Right forelimb (tissue), 1 donor: ENCODE results near the gene B3GAT3.
A peak's percentile ranks its signal among the peaks of the same experiment; 100 is the strongest.
"Not testable (repeated sequence)": the region's sequence is repeated elsewhere in the genome, so short reads cannot be mapped to it uniquely, and the experiment has no call there.

Source experiments
- DNase-seq: peaks from one replicate; pipeline ENCODE4 v3.0.0-alpha.2; 2018

The B3GAT3 gene

DNA sequence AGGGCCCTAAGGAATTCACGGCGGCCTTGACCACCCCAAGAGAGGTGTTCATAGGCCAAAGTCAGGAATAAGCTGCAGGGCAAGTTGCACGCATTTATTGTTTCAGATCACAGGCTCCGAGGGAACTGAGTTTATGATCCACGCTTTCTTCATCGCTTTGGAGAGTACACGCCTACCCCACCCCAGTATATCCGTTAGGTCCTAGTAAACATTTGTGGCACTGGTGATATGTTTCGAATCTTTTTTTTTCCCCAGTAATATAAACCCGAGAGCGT lies 23.8 kb upstream of the B3GAT3 start:
- DNase-seq: no peak

GRCh38 chr11:62644220-62644619 lies 22.4 kb upstream of the B3GAT3 start:
- DNase-seq: no peak

DNA sequence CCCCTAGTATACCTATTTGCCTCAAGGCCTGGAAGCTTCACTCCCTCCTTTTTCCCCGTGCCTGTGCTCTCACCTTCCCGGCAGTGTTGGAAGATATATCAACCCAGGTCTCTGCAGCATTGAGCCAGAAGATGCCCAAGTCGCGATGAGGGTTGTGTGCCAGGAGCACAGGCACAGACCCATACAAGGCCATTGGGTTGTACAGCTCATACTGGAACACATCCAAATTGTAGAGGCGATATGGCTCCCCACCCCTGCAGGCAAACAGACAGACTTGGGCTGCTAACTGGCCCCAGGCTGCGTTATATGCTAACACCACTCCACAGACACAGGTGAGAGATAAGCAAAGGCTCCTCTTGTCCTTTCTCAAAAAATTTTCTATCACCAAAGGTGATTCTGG lies 10.7 kb upstream of the B3GAT3 start:
- no peak for DNase-seq

DNA sequence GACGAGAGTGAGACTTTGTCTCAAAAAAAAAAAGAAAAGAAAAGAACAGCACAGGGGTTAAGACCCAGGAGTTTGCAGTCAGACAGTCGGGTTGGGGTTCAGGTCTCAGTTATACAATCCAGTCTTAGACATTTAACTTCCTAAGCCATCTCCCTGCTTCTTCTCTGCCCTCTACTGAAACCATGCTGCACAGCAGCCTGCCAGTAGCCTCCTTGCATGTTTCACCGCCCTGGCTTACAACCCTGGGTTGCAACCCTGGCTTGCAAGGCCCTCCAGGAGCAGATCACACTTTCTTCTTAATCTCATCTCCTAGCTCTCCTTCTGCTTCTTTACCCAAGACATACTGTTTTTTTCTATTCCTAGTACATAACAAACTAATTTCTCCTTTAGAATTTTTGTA lies 5.9 kb upstream of the B3GAT3 start:
- no peak for DNase-seq

GRCh38 chr11:62622476-62623089 lies 797 bp upstream of the B3GAT3 start:
- DNase-seq: no peak

GRCh38 chr11:62621027-62621566 lies 689 bp downstream of the B3GAT3 start:
- DNase-seq: no peak

DNA sequence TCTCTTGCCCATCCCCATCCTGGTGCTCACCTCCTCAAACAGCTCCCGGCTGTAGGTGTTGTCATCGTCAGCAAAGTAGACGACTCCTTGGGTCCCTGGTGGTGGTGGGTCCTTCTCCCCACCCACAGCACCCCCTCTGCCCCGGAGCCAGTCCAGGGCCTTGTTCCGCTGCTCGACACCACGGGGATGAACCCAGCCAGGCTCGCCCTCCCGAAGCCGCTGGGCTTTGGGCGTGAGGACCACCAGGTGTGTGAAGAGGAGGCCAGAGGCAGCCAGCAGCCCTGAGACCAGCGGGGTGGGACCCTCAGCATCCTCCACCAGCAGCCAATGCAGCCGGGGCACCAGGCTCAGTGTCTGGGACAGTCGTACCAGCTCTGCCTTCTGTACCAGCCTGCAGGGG lies 4.8 kb downstream of the B3GAT3 start:
- DNase-seq: not testable (repeated sequence)

- DNase-seq: no peak
Observed at GRCh38 chr11:62615521-62615920, 6.3 kb downstream of the B3GAT3 start.

GRCh38 chr11:62614275-62614674 lies 7.5 kb downstream of the B3GAT3 start:
- DNase-seq: no peak

DNA sequence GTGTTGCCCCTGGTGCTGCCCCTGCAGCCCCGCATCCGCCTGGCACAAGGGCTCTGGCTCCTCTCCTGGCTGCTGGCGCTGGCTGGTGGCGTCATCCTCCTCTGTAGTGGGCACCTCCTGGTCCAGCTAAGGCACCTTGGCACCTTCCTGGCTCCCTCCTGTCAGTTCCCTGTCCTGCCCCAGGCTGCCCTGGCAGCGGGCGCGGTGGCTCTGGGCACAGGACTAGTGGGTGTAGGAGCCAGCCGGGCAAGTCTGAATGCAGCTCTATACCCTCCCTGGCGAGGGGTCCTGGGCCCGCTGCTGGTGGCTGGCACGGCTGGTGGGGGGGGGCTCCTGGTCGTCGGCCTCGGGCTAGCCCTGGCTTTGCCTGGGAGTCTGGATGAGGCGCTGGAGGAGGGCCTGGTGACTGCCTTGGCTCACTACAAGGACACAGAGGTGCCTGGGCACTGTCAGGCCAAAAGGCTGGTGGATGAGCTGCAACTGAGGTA lies 8.5 kb downstream of the B3GAT3 start:
- no peak for DNase-seq

- peak; percentile 93 for DNase-seq
Observed at GRCh38 chr11:62612366-62613290, 9.2 kb downstream of the B3GAT3 start, which contains the start of the genes EML3 and ROM1. TSS of gene EML3 (minus strand) at chr11:62612775. CDS start at chr11:62612457, 318 bp downstream. TSS of gene ROM1 (plus strand) at chr11:62613257. CDS start at chr11:62613282, 25 bp downstream.

GRCh38 chr11:62611705-62612365 lies 10.0 kb downstream of the B3GAT3 start:
- peak; percentile 83 for DNase-seq

GRCh38 chr11:62610814-62611704 lies 10.7 kb downstream of the B3GAT3 start:
- DNase-seq: no peak

GRCh38 chr11:62610403-62610802 lies 11.4 kb downstream of the B3GAT3 start:
- DNase-seq: no peak

DNA sequence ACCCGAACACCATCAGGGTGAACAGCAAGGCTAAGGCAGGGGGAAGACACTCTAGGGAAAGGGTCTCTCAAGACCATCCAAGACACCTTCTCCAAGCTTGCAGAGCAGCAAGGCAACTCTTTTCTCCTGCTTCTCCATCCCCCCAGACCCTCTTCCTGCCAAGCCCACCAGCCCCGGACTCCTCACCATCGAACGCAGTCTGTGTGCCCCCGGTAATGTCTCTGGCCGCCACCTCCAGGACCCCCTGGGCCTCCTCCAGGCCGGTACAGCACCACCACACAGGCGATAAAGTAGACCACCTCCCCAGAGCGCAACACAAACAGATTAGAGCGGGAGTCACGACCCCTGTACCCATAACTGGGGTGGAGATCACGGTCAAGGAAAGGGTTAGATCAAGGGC lies 13.0 kb downstream of the B3GAT3 start:
- no peak for DNase-seq

DNA sequence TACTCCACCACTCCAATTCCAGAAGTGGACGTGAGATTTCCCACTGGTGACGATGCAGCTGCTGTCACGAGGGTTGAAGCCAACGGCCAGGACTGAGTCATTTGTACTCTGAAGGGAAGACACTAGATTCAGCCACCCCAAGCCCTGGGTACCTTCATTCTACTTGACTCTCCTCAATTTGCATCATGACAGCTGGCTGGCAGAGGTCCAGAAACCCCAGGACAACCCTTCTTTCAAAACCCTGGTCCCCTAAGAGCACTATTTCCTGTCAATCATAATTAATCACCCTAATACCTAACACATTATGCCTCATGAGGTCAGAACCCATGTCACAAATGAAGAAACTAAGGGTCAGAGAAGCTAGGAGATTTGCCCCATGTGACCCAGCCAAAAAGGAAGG lies 14.1 kb downstream of the B3GAT3 start:
- no peak for DNase-seq

- no peak for DNase-seq
Observed at GRCh38 chr11:62605902-62606301, 15.9 kb downstream of the B3GAT3 start.

GRCh38 chr11:62605467-62605866 lies 16.3 kb downstream of the B3GAT3 start:
- no peak for DNase-seq

DNA sequence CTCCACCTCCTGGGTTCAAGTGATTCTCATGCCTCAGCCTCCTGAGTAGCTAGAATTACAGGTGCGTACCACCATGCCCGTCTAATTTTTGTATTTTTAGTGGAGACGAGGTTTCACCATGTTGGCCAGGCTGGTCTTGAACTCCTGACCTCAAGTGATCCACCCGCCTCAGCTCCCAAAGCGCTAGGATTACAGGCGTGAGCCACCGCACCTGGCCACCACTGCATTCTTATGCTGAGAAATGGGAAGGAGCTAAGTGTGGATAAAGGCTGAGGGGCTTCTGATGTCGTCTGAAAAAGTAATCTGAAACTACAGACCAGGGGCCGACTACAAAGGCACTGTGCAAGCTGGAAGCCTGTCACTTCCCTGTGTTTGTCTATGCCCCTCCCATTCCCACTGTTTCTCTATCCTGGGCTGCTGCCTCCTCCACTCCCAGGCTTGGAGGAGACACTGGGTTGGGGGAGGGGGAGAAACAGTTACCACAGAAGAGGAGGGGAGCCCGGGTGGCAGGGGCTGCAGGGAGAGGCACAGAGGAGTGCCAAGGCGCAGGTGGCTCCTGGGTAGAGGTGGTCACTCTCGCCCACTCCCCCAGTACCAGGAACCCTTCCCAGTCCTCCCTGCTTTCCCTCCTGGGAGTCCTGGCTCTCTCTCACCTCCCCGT lies 17.2 kb downstream of the B3GAT3 start:
- no peak for DNase-seq

- no peak for DNase-seq
Observed at GRCh38 chr11:62603776-62604299, 17.9 kb downstream of the B3GAT3 start.

GRCh38 chr11:62603072-62603408 lies 18.7 kb downstream of the B3GAT3 start:
- DNase-seq: no peak
